CD4-positive, alpha-beta T cell treated with Interleukin-15 for 1 hour (primary cell): Measurements from ENCODE around the gene COG8.
A peak's percentile ranks its signal among the peaks of the same experiment; 100 is the strongest.
"Not testable (repeated sequence)": the region's sequence is repeated elsewhere in the genome, so short reads cannot be mapped to it uniquely, and the experiment has no call there.

Experiments
- DNase-seq: peaks from one replicate; pipeline ENCODE4 v3.0.0-alpha.2; 2020

COG8 gene

GRCh38 chr16:69318177-69318910, 21.0 kb downstream of the COG8 start:
- DNase-seq, result no peak

- DNase-seq, result no peak
These were observed 22.7 kb downstream of the COG8 start for GRCh38 chr16:69316595-69317034.

- DNase-seq, result no peak
These were observed 23.7 kb downstream of the COG8 start for GRCh38 chr16:69315486-69316311.

GRCh38 chr16:69314534-69314933, 24.8 kb downstream of the COG8 start:
- DNase-seq, result no peak

- no peak for DNase-seq
These were observed 25.9 kb downstream of the COG8 start for GRCh38 chr16:69313469-69313868.

GRCh38 chr16:69311533-69312387, 27.6 kb downstream of the COG8 start:
- DNase-seq, result no peak

- DNase-seq, result peak; percentile 97
These were observed 28.5 kb downstream of the COG8 start, which contains the start of gene VPS4A for GRCh38 chr16:69310653-69311532. VPS4A (plus strand) TSS chr16:69311350; CDS start chr16:69311512, 162 bp downstream.

- no peak for DNase-seq
These were observed 30.0 kb downstream of the COG8 start for GRCh38 chr16:69309316-69309715.

GRCh38 chr16:69307856-69308255, 31.5 kb downstream of the COG8 start:
- no peak for DNase-seq

GRCh38 chr16:69307091-69307490, 32.3 kb downstream of the COG8 start:
- no peak for DNase-seq

GRCh38 chr16:69306031-69306430, 33.3 kb downstream of the COG8 start:
- DNase-seq, result no peak

- DNase-seq, result no peak
These were observed 37.1 kb downstream of the COG8 start for GRCh38 chr16:69302301-69302700.

GRCh38 chr16:69301861-69302260, 37.5 kb downstream of the COG8 start:
- no peak for DNase-seq

- no peak for DNase-seq
These were observed 38.2 kb downstream of the COG8 start for GRCh38 chr16:69301187-69301586.

GRCh38 chr16:69298261-69298660, 41.1 kb downstream of the COG8 start:
- no peak for DNase-seq

- DNase-seq, result not testable (repeated sequence)
These were observed 42.6 kb downstream of the COG8 start for GRCh38 chr16:69296771-69297170.

GRCh38 chr16:69294051-69294450, 45.3 kb downstream of the COG8 start:
- DNase-seq, result no peak

- no peak for DNase-seq
These were observed 46.0 kb downstream of the COG8 start for GRCh38 chr16:69293401-69293800.

- DNase-seq, result not testable (repeated sequence)
These were observed 47.7 kb downstream of the COG8 start for GRCh38 chr16:69291657-69292056.

GRCh38 chr16:69286941-69287713, 52.2 kb downstream of the COG8 start:
- no peak for DNase-seq

GRCh38 chr16:69285240-69285639, 54.1 kb downstream of the COG8 start:
- no peak for DNase-seq
